ENCODE data around the gene MTM1. TPM values are rescaled to one million over a fixed set of nuclear protein-coding genes. Genes with fewer than 3 reads are reported as not detected.

The MTM1 gene
- total RNA-seq (10 to 100 TPM; 16.7 to 21.9 TPM), polyA plus RNA-seq (ENCODE audit: insufficient read length in 6 of 6) (10 to 100 TPM; 11.0 to 14.8 (median 13.0) TPM)
- long read RNA-seq, donor 1, partial matches to known transcripts = 0 of 4 reads
- long read RNA-seq, donor 1, other reads (novel, unspliced or antisense) = 0 of 4 reads
- long read RNA-seq, donor 2, partial matches to known transcripts = 0 of 1 reads
- long read RNA-seq, donor 2, other reads (novel, unspliced or antisense) = 0 of 1 reads
- long read RNA-seq, donor 3, partial matches to known transcripts = 0 of 1 reads
- long read RNA-seq, donor 3, other reads (novel, unspliced or antisense) = 0 of 1 reads
- long read RNA-seq, donor 4, partial matches to known transcripts = 0 of 1 reads
- long read RNA-seq, donor 4, other reads (novel, unspliced or antisense) = 1 of 1 reads
- long read RNA-seq, donor 5, partial matches to known transcripts = 0 of 1 reads
- long read RNA-seq, donor 5, other reads (novel, unspliced or antisense) = 0 of 1 reads
- long read RNA-seq, donor 6, partial matches to known transcripts = 0 of 2 reads
- long read RNA-seq, donor 6, other reads (novel, unspliced or antisense) = 0 of 2 reads
- long read RNA-seq, donor 7 = 0 reads
- long read RNA-seq, donor 8, partial matches to known transcripts = 0 of 2 reads
- long read RNA-seq, donor 8, other reads (novel, unspliced or antisense) = 0 of 2 reads
- long read RNA-seq, donor 9 = 0 reads
- long read RNA-seq, donor 10, partial matches to known transcripts = 1 of 1 reads
- long read RNA-seq, donor 10, other reads (novel, unspliced or antisense) = 0 of 1 reads
- long read RNA-seq, donor 11, partial matches to known transcripts = 0 of 2 reads
- long read RNA-seq, donor 11, other reads (novel, unspliced or antisense) = 0 of 2 reads
- long read RNA-seq, donor 12 = 0 reads

GRCh38 chrX:150568320-150569154 is at the start of gene MTM1:
TSS of gene MTM1 (plus strand) at chrX:150568621. CDS start at chrX:150592615, 23,994 bp downstream.
- Histone ChIP-seq H3K4me1 (peaks cover 0 to 38% of the 10 kb centered on the region in 2 donors), H3K4me3 (peak within 1 kb of the TSS; percentile 49 to 68), H3K36me3 (no peaks in the 10 kb centered on the region), H3K27me3 (no peaks in the 10 kb centered on the region), H3K27ac (peak within 1 kb of the TSS; percentile 83 to 93), H3K9me3 (no peaks in the 10 kb centered on the region)
- intact Hi-C loops (cut with DNase I) = no loop called here
- TF ChIP-seq, protein P1, sequence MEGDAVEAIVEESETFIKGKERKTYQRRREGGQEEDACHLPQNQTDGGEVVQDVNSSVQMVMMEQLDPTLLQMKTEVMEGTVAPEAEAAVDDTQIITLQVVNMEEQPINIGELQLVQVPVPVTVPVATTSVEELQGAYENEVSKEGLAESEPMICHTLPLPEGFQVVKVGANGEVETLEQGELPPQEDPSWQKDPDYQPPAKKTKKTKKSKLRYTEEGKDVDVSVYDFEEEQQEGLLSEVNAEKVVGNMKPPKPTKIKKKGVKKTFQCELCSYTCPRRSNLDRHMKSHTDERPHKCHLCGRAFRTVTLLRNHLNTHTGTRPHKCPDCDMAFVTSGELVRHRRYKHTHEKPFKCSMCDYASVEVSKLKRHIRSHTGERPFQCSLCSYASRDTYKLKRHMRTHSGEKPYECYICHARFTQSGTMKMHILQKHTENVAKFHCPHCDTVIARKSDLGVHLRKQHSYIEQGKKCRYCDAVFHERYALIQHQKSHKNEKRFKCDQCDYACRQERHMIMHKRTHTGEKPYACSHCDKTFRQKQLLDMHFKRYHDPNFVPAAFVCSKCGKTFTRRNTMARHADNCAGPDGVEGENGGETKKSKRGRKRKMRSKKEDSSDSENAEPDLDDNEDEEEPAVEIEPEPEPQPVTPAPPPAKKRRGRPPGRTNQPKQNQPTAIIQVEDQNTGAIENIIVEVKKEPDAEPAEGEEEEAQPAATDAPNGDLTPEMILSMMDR (IDR thresholded peaks at IDR 0.05) = no peak
- DNase-seq (peak; percentile 84 to 96 (median 96)), ATAC-seq (peak; percentile 95)

- intact Hi-C loops (cut with DNase I) = no loop called here
- H3K4me3 ChIP-seq = no peak overlapping the region
- H3K9me3 ChIP-seq = no peaks in the 10 kb centered on the region
- ATAC-seq = no peak
- H3K27me3 ChIP-seq = no peaks in the 10 kb centered on the region
- no peaks in the 10 kb centered on the region for H3K36me3 ChIP-seq
- no peaks in the 10 kb centered on the region for H3K4me1 ChIP-seq
- no peak overlapping the region for H3K27ac ChIP-seq
- TF ChIP-seq, protein P1 (IDR thresholded peaks at IDR 0.05) = no peak
- DNase-seq = no peak
Measured at GRCh38 chrX:150522494-150522893, 45.9 kb upstream of the MTM1 start.

DNA sequence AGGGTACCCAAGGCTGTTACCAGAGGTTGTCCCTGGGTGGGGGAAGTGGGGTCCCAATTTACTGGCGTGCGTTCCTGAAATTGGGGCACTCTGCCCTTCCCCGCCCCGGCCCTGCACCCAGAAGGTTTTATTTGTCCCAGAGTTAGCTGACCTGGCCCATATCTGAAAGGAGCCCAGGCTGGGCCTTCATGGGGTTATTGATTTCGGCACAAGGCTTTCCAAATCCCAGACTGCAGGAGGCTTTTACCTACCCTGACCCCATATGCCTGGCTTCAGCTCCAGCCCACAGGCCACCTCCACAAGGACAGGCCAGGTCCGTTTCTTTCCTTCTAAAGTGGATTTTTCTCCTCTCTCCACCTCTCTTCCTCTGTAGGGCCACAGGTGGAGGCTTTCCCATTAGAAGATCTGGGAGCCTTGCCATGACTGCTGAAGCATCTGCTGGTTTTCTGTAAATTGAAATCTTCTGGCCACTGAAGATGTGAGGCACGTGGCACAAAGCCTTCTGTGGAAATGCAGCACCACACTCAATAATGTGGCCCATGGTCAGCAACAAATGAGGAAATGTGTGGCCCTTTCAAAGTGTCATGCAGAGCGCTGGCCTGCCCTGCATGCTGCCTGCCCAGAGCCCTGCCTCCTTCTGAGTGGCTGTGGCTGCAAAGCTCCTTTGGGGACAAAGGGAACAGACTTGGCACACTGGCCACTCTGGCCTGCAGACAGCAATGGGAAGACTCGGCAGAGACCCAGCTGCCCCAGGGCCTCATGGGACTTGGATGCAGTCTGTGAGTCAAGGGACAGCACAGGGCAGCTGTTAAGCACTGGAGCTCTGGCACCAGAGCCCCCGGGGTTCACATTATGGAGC is 43.1 kb upstream of the MTM1 start:
- TF ChIP-seq, protein P1 (IDR thresholded peaks at IDR 0.05) = no peak
- Histone ChIP-seq H3K4me3 (no peak overlapping the region), H3K27ac (no peak overlapping the region), H3K4me1 (no peaks in the 10 kb centered on the region), H3K36me3 (no peaks in the 10 kb centered on the region), H3K9me3 (no peaks in the 10 kb centered on the region), H3K27me3 (no peaks in the 10 kb centered on the region)
- no peak for ATAC-seq
- DNase-seq = no peak
- intact Hi-C loops (cut with DNase I) = no loop called here

- no peak overlapping the region for H3K4me3 ChIP-seq
- no peak overlapping the region for H3K27ac ChIP-seq
- no peak for DNase-seq
- TF ChIP-seq, protein P1 (IDR thresholded peaks at IDR 0.05) = no peak
- H3K9me3 ChIP-seq = no peaks in the 10 kb centered on the region
- H3K27me3 ChIP-seq = no peaks in the 10 kb centered on the region
- intact Hi-C loops (cut with DNase I) = no loop called here
- H3K4me1 ChIP-seq = no peaks in the 10 kb centered on the region
- ATAC-seq = no peak
- no peaks in the 10 kb centered on the region for H3K36me3 ChIP-seq
Measured at GRCh38 chrX:150526692-150527091, 41.7 kb upstream of the MTM1 start.
